ENCODE results near the gene COX8C.

COX8C gene

GRCh38 chr14:93319494-93319893 is 27.5 kb upstream of the COX8C start:
- POLR2A ChIA-PET = no interaction called here
- no peak for DNase-seq (ENCODE audit: extremely low spot score)
- CTCF ChIA-PET = interaction anchor here (1.1 to 1.8 kb wide), 5 partner anchors 12 to 27 kb away, joined by 3 to 10 read pairs (median 4); no protein-coding TSS in a partner anchor
- TF ChIP-seq CTCF (IDR thresholded peaks at IDR 0.05; ENCODE audit: control extremely low read depth, extremely low read depth, low read depth, missing control alignments) = no peak

GRCh38 chr14:93319958-93320357 is 27.0 kb upstream of the COX8C start:
- no peak for TF ChIP-seq CTCF (IDR thresholded peaks at IDR 0.05; ENCODE audit: control extremely low read depth, extremely low read depth, low read depth, missing control alignments)
- CTCF ChIA-PET = interaction anchor here (1.3 to 1.5 kb wide), 3 partner anchors 11 to 28 kb away, joined by 3 to 4 read pairs (median 4); no protein-coding TSS in a partner anchor
- DNase-seq (ENCODE audit: extremely low spot score) = no peak
- POLR2A ChIA-PET = no interaction called here

GRCh38 chr14:93320489-93320888 is 26.5 kb upstream of the COX8C start:
- ChIA-PET CTCF (interaction anchor here (1.5 kb wide), 2 partner anchors 11 to 28 kb away, joined by 4 read pairs; no protein-coding TSS in a partner anchor), POLR2A (no interaction called here)
- no peak for DNase-seq (ENCODE audit: extremely low spot score)
- TF ChIP-seq CTCF (IDR thresholded peaks at IDR 0.05; ENCODE audit: control extremely low read depth, extremely low read depth, low read depth, missing control alignments) = no peak

- DNase-seq (ENCODE audit: extremely low spot score) = no peak
- POLR2A ChIA-PET = no interaction called here
- no peak for TF ChIP-seq CTCF (IDR thresholded peaks at IDR 0.05; ENCODE audit: control extremely low read depth, extremely low read depth, low read depth, missing control alignments)
- CTCF ChIA-PET = interaction anchor here (0.7 to 1.7 kb wide), 4 partner anchors 7 to 18 kb away, joined by 3 to 7 read pairs (median 4); no protein-coding TSS in a partner anchor
Measured at GRCh38 chr14:93322929-93323599, 23.9 kb upstream of the COX8C start.

- CTCF ChIA-PET = interaction anchor here (0.7 kb wide), 1 partner anchor 19 kb away, joined by 3 read pairs; no protein-coding TSS in a partner anchor
Measured at GRCh38 chr14:93323600-93324174, 23.3 kb upstream of the COX8C start.

GRCh38 chr14:93326196-93326595 is 20.8 kb upstream of the COX8C start:
- no peak for DNase-seq (ENCODE audit: extremely low spot score)
- ChIA-PET POLR2A (no interaction called here), CTCF (interaction anchor here (1.4 kb wide), 1 partner anchor 8 kb away, joined by 4 read pairs; no protein-coding TSS in a partner anchor)
- TF ChIP-seq CTCF (IDR thresholded peaks at IDR 0.05; ENCODE audit: control extremely low read depth, extremely low read depth, low read depth, missing control alignments) = no peak

More at GRCh38 chr14:93323600-93324174, 23.3 kb upstream of the COX8C start:
- no peak for TF ChIP-seq CTCF (IDR thresholded peaks at IDR 0.05; ENCODE audit: control extremely low read depth, extremely low read depth, low read depth, missing control alignments)
- no peak for DNase-seq (ENCODE audit: extremely low spot score)
- POLR2A ChIA-PET = no interaction called here
